Sigmoid colon (tissue), 4 donors: Measurements from ENCODE around the gene RNF144A.

Source experiments
- CTCF ChIP-seq, 4 experiments: fragments of 450-650 bp in 3 of 4; fragments of 200-600 bp in 1 of 4; IDR thresholded peaks; one replicate each; pipeline ENCODE4 v1.5.1; 2016 to 2019; ENCODE audit warnings: antibody characterized with exemption in 4 of 4, mild to moderate bottlenecking in 3 of 4, moderate library complexity in 2 of 4
- POLR2A ChIP-seq, 2 donors: fragments of 450-650 bp; IDR thresholded peaks; one replicate each; pipeline ENCODE4 v1.6.1; 2016; ENCODE audit warnings: antibody characterized with exemption in 2 of 2, mild to moderate bottlenecking in 2 of 2, moderate library complexity in 2 of 2
- POLR2AphosphoS5 ChIP-seq, 4 donors: sonication (generic); formaldehyde crosslinking; IDR thresholded peaks; one replicate each; pipeline ENCODE4 v1.6.1; 2017; ENCODE audit warnings: antibody characterized with exemption in 4 of 4

- TF ChIP-seq CTCF (IDR thresholded peaks at IDR 0.05) (no peak), POLR2A (IDR thresholded peaks at IDR 0.05) (no peak), POLR2AphosphoS5 (IDR thresholded peaks at IDR 0.05) (no peak)
These were observed 126.5 kb downstream of the RNF144A start for GRCh38 chr2:7043690-7044089.
